CD4-positive, alpha-beta T cell treated with Interleukin-12 subunit alpha and Interleukin-12 subunit beta, for 1 hour (primary cell): ENCODE results near the gene ACOT12.
A peak's percentile ranks its signal among the peaks of the same experiment; 100 is the strongest.
"Not testable (repeated sequence)": the region's sequence is repeated elsewhere in the genome, so short reads cannot be mapped to it uniquely, and the experiment has no call there.

Source experiments
- DNase-seq: peaks from one replicate; pipeline ENCODE4 v3.0.0-alpha.2; 2020

ACOT12 gene

GRCh38 chr5:81393783-81394718 is at the start of gene ACOT12:
Gene ACOT12, minus strand, starts transcription at chr5:81394134. Its CDS starts 20 bp downstream, at chr5:81394114.
- DNase-seq = no peak

DNA sequence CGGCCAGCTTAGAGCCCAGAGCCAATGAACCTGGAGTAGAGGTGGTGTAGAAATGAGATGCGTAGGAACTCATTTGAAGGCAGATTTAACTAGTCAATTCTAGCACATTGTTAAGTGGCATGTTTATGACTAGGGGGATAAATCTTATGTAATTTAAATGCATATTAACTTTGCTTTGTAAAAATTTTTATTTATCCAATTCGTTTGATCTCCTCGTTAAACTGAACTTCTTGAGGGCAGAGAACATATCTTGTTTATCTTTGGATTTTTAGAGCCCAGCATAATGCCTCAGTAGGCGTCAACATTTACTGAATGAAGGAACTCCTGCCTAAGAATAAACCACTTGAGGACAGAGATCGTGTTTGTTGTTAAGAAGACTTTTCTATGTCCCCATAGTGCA is 41.1 kb upstream of the ACOT12 start:
- no peak for DNase-seq

- no peak for DNase-seq
These were observed 36.1 kb upstream of the ACOT12 start for GRCh38 chr5:81429985-81430384.

DNA sequence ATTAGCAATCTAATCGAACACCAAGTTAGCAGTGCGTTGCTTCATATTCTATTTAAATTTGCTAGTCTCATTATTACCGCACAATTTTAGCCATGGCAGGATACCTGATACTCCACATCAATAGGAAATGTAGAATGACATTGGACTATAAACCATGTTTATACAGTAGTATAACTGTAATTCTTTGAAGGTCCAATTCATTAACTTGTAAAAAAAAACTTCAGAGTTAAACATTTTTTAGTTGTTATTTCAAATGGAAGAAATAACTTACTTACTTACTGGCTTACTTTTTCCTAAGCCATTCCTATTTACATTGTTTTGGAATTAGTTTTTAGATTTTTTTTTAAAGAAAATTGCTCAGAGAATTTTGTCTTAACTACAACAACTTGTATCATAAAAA is 35.4 kb upstream of the ACOT12 start:
- DNase-seq = no peak

GRCh38 chr5:81428861-81429260 is 34.9 kb upstream of the ACOT12 start:
- no peak for DNase-seq

GRCh38 chr5:81428446-81428845 is 34.5 kb upstream of the ACOT12 start:
- no peak for DNase-seq

- DNase-seq = no peak
These were observed 33.6 kb upstream of the ACOT12 start for GRCh38 chr5:81427566-81427965.

DNA sequence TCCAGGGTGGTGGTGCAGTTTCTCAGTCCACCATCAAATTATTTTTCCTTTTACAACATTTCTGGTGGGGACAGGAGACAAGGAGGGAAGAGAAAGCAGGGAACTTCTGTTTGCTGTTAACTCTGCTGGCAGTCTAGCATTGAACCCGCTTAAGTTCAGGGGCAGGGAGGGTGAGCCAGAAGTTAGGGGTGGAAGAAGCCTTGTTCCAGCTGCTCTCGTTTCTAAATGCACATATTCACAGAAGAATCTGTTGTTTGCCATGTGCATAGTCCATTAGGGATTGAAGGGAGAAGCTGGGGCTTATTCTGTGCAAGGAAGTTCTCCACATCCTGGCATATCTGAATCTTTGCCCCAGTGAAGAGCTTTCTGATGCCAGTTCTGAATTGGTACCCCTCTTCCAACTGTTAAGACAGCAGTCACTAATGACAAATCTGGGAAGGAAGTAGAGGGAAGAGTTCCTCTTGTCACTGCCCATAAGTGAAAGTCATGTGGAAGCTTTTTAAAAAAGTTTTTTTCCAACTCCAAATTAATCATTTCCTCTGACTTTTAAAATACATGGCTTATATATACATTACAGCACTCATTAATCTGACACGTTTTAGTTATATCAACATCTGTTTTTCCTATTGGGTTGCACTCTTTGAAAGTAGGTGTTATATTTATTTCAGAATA is 32.6 kb upstream of the ACOT12 start:
- DNase-seq = no peak

DNA sequence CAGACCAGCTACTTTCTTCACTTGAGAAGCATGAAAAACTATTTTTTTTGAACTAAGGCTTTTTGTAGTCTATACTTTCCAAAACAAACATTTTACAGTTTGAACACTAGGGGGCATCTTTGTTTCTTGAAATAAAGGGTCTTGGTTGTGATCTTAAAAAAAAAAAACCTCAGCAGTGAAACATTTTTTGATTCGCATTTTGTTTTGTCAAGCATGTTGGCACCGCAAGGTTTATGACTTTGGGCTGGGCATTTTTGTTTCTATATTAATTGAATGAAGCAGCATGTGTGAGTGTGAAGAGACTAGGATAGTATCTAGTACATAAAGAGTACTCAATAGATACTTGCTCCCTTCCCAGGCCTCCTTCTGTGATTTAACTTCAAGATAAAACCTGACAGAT is 31.6 kb upstream of the ACOT12 start:
- peak; percentile 52 for DNase-seq

DNA sequence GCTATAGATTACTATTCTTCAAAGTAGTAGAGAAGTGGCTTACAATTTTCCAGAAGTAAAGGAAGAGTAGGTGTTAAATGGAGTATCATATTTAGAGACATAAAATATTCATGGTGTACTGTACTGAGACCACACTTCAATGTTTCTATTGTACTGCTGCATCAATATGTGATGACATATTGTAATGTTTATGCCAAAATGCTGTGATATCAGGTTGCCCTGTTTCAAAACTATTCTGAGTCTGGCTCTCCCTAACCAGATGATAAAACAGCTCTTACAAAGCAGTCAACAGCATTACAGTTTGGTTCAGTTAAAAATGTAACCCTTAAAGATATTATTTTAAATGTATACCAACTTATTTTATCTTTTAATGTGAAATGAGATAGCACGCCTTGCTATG is 30.8 kb upstream of the ACOT12 start:
- no peak for DNase-seq

- DNase-seq = no peak
These were observed 28.7 kb upstream of the ACOT12 start for GRCh38 chr5:81422671-81423070.

DNA sequence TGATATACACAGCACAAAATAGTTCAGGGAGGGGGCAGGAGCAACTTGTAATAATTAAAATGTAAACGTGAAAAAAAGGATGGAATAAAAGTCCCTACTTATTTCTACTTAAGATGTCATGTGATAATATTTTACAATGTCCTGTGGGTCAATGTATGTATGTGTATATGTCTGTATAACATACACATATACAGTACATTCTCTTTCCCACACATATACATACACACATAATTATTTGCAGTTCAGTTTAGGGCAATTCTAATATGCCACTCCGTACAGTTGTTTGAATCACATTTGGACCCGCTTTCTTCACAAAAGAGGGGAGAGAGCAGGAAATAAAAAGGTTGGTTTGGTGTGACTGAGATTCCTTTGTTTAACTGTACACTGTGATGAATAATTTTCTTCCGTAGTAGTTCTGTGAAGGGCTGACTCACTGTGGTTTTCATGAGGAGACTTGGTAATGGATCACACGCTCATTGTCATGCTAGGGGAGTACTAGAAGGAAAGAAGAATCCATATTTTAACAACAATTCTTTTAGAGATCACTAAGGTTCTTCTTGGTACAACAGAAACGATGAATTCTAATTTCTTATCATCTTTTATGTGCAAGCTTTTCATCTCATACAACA is 26.2 kb upstream of the ACOT12 start:
- DNase-seq = no peak

GRCh38 chr5:81418606-81419005 is 24.7 kb upstream of the ACOT12 start:
- no peak for DNase-seq

- DNase-seq = no peak
These were observed 23.1 kb upstream of the ACOT12 start for GRCh38 chr5:81417052-81417451.

GRCh38 chr5:81409896-81410295 is 16.0 kb upstream of the ACOT12 start:
- DNase-seq = no peak

GRCh38 chr5:81409361-81409760 is 15.4 kb upstream of the ACOT12 start:
- DNase-seq = no peak

- no peak for DNase-seq
These were observed 14.6 kb upstream of the ACOT12 start for GRCh38 chr5:81408496-81408895.

- not testable (repeated sequence) for DNase-seq
These were observed 13.9 kb upstream of the ACOT12 start for GRCh38 chr5:81407811-81408210.

DNA sequence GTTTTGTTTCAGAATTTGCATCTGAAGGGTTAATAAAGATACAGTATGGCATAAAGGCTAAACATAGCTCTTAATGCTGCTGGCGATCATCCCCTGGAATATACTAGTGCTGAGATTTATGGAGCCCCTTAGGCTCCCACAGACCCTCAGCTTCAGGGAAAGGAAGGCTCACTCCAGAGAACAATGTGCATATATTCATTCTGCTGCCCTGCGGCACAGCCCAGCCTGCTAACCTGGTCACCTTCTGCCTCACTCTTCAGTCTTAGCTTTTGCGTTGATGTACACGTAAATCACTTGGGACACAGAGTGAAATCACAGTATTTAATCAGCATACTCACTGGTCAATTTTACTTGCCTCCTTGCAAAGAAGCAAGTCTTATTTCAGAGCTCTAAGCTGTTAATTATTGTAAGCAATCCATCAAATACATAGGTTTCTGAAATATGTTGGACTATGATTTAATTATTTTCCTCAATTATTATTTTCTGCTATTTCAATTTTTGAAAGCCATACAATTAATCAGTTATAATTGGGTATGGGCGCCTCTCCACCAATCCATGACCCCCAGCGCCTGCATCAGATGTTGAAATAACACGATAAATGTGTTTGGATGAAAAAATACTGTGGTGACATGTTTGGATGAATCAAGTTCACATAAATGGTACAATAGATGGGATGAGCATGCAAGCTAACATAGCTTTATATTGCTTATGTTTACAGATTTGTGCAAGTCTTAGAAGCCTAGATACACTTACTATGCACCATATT is 11.4 kb upstream of the ACOT12 start:
- DNase-seq = no peak

DNA sequence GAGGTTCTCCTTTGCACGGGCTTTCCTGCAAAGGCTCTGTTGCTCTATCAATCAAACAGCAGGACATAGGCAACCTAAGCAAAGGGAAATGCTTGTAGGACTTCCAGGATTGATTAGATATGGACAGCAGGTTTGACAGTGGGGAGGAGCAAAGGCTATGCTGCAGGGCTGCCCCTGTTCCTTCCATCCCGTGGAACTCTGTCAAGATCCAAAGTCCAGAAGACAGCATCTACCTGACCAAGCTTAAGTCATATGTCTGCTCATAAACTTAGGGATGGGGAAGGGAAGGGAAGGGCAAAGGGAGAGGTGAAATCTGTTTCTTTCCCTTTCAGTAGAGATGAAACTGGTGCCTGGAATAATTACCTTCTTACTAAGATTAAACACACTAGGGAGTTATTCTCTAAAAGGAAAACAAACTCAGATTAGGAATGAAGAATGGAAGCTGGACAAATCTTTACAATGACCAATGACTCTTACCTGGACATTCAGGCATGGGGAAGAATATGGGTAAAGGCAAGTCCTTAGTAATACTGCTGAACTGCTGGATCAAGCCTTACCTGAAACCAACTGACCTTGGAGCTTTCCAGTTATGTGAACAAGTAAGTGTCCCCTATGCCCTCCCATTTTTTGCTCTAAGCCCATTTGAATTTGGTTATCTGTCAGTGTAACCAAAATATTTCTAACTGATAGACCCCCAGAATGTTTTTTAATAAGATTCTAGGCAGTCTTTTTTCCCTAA is 8.4 kb upstream of the ACOT12 start:
- DNase-seq = no peak

GRCh38 chr5:81401266-81401665 is 7.3 kb upstream of the ACOT12 start:
- DNase-seq = no peak

GRCh38 chr5:81400375-81400774 is 6.4 kb upstream of the ACOT12 start:
- DNase-seq = no peak
